Peyer's patch (tissue), 4 donors: Measurements from ENCODE around the gene ROBO1. TPM values are rescaled to one million over a fixed set of nuclear protein-coding genes. Genes with fewer than 3 reads are reported as not detected.

ENCODE experiments used
- DNase-seq, 3 donors: peaks; one replicate each; pipeline ENCODE4 v3.0.0-alpha.2; 2017 to 2019
- H3K27ac ChIP-seq, 4 donors: fragments of 200-600 bp; sonication (generic); one replicate each; pipeline ENCODE4 v1.5.1; 2016 to 2019
- H3K27me3 ChIP-seq, 2 donors: fragments of 200-600 bp; sonication (generic); one replicate each; pipeline ENCODE4 v1.5.1; 2019
- H3K36me3 ChIP-seq, 3 donors: fragments of 200-600 bp; sonication (generic); one replicate each; pipeline ENCODE4 v1.5.1; 2016 to 2019
- H3K4me1 ChIP-seq, 4 donors: fragments of 200-600 bp; sonication (generic); one replicate each; pipeline ENCODE4 v1.5.1; 2016 to 2019
- H3K4me3 ChIP-seq, 4 donors: fragments of 200-600 bp; sonication (generic); 1 replicate in 3 of 4; 2 replicates in 1 of 4; pipeline ENCODE4 v1.5.1; 2016 to 2019; ENCODE audit warnings: mild to moderate bottlenecking in 1 of 4
- H3K9me3 ChIP-seq, 4 donors: fragments of 200-600 bp; sonication (generic); one replicate each; pipeline ENCODE4 v1.5.1; 2016 to 2019; ENCODE audit warnings: mild to moderate bottlenecking in 1 of 4
- POLR2A ChIP-seq, 2 donors: fragments of 450-650 bp; IDR thresholded peaks; one replicate each; pipeline ENCODE4 v1.5.1; 2017; ENCODE audit warnings: antibody characterized with exemption in 2 of 2, mild to moderate bottlenecking in 2 of 2, moderate library complexity in 2 of 2
- total RNA-seq, 4 donors: library from RNA; depleted of rRNA; stranded (reverse); fragments of >200 nt; gene quantifications; one replicate each; pipeline ENCODE4 v1.1.0, GENCODE V29; 2016
- TF ChIP-seq, protein P1 (sequence below), 6 experiments: fragments of 450-650 bp in 4 of 6; fragments of 200-600 bp in 2 of 6; sonication (generic) in 1 of 6; IDR thresholded peaks; one replicate each; pipeline ENCODE4 v1.5.1; 2017 to 2019; ENCODE audit warnings: antibody characterized with exemption in 6 of 6, mild to moderate bottlenecking in 3 of 6, moderate library complexity in 1 of 6

ROBO1 gene
- total RNA-seq, 4 donors from 2014 or later = 9.5 to 41.3 (median 24.2) TPM

DNA sequence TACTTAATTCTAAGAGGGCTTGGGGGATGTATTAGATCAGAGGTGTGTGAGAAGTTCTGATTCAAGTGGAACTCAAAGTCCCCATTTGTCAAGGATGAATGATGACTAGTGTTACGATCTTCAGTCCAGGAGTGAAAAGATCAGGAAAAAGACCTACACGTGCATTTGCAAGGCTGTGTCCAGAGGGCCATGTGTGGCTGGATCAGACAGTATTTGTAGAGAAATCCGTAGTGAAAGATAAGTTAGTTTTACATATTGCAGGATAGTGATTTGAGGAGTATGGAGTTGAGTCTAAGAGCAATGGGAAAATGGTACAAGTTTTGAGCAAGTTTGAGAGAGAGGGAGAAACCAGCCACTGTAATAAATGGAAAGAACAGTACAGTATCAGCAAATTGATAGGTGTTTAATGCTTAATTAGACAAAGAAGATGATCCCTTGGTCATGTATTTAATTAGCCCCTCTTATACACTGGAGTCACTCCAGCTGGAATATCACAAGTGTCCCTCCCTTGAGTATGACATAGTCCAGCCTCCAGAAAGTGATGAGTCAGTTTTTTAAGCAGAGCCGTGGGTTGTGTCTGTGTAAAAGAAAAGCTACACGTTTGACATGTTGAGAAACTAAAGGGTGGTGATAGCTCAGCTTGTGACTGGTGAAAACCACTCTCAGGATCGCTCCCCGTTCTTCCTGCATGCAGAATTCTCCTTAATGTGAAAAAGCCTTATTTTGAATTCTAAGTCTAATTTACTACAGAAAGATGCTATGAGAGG is 348.8 kb downstream of the ROBO1 start:
- Histone ChIP-seq H3K4me3 (no peak overlapping the region), H3K36me3 (no peaks in the 10 kb centered on the region), H3K9me3 (no peaks in the 10 kb centered on the region), H3K4me1 (no peaks in the 10 kb centered on the region), H3K27me3 (no peaks in the 10 kb centered on the region), H3K27ac (no peak overlapping the region)
- TF ChIP-seq POLR2A (IDR thresholded peaks at IDR 0.05) = no peak
- TF ChIP-seq, protein P1, sequence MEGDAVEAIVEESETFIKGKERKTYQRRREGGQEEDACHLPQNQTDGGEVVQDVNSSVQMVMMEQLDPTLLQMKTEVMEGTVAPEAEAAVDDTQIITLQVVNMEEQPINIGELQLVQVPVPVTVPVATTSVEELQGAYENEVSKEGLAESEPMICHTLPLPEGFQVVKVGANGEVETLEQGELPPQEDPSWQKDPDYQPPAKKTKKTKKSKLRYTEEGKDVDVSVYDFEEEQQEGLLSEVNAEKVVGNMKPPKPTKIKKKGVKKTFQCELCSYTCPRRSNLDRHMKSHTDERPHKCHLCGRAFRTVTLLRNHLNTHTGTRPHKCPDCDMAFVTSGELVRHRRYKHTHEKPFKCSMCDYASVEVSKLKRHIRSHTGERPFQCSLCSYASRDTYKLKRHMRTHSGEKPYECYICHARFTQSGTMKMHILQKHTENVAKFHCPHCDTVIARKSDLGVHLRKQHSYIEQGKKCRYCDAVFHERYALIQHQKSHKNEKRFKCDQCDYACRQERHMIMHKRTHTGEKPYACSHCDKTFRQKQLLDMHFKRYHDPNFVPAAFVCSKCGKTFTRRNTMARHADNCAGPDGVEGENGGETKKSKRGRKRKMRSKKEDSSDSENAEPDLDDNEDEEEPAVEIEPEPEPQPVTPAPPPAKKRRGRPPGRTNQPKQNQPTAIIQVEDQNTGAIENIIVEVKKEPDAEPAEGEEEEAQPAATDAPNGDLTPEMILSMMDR (IDR thresholded peaks at IDR 0.05) = no peak
- DNase-seq = no peak

- no peaks in the 10 kb centered on the region for H3K36me3 ChIP-seq
- no peak overlapping the region for H3K4me3 ChIP-seq
- H3K27me3 ChIP-seq = no peaks in the 10 kb centered on the region
- no peaks in the 10 kb centered on the region for H3K4me1 ChIP-seq
- H3K27ac ChIP-seq = no peak overlapping the region
- no peaks in the 10 kb centered on the region for H3K9me3 ChIP-seq
- DNase-seq = no peak
- TF ChIP-seq POLR2A (IDR thresholded peaks at IDR 0.05) = no peak
- TF ChIP-seq, protein P1 (IDR thresholded peaks at IDR 0.05) = no peak
Observed at GRCh38 chr3:79415356-79415755, 352.4 kb downstream of the ROBO1 start.

DNA sequence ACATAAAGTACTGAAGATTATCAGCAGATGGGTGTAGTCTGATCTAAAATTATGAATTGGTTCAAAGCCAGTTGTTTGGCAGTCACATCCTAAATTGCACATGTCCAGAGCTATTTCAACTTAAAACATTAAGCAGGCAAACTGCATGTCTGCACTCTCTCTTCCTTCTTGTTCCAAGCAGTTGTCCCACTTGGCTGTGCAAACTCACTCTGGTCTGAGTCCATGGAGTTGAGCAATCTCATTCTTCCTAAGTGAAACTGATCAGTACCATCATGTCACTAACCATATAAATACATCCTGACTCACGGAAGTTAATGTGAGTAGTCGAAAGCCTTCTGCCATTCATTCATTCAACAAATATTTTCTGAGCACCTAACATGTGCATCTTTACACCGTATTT is 353.0 kb downstream of the ROBO1 start:
- Histone ChIP-seq H3K4me1 (no peaks in the 10 kb centered on the region), H3K36me3 (no peaks in the 10 kb centered on the region), H3K4me3 (no peak overlapping the region), H3K27ac (no peak overlapping the region), H3K27me3 (no peaks in the 10 kb centered on the region), H3K9me3 (no peaks in the 10 kb centered on the region)
- DNase-seq = no peak
- TF ChIP-seq, protein P1 (IDR thresholded peaks at IDR 0.05) = no peak
- no peak for TF ChIP-seq POLR2A (IDR thresholded peaks at IDR 0.05)

DNA sequence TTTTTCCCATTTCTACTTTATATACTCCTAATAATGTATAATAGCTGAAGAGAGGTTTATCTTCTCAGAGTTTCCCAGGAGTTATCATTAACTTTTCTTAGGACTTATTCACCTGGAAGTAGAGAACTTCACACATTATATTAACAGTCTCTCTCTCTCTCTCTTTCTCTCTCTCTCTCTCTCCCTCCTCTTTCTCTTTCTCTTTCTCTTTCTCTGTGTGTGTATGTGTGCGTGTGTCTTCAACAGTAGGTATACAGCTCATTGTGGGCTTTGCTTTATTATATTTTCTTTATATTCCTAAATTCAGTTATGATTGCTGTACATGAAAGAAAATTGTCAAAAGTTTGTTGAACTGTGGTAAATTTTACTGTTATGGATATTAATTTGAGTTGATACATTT is 353.8 kb downstream of the ROBO1 start:
- no peaks in the 10 kb centered on the region for H3K27me3 ChIP-seq
- H3K36me3 ChIP-seq = no peaks in the 10 kb centered on the region
- no peaks in the 10 kb centered on the region for H3K4me1 ChIP-seq
- H3K9me3 ChIP-seq = no peaks in the 10 kb centered on the region
- no peak for TF ChIP-seq POLR2A (IDR thresholded peaks at IDR 0.05)
- TF ChIP-seq, protein P1 (IDR thresholded peaks at IDR 0.05) = no peak
- DNase-seq = no peak
- H3K4me3 ChIP-seq = no peak overlapping the region
- no peak overlapping the region for H3K27ac ChIP-seq

- H3K4me1 ChIP-seq = no peaks in the 10 kb centered on the region
- TF ChIP-seq, protein P1 (IDR thresholded peaks at IDR 0.05) = no peak
- TF ChIP-seq POLR2A (IDR thresholded peaks at IDR 0.05) = no peak
- no peaks in the 10 kb centered on the region for H3K27me3 ChIP-seq
- H3K9me3 ChIP-seq = no peaks in the 10 kb centered on the region
- no peak for DNase-seq
- no peak overlapping the region for H3K4me3 ChIP-seq
- no peaks in the 10 kb centered on the region for H3K36me3 ChIP-seq
- H3K27ac ChIP-seq = no peak overlapping the region
Observed at GRCh38 chr3:79412537-79412936, 355.3 kb downstream of the ROBO1 start.
